ENCODE results near the gene JAK2.

DNA sequence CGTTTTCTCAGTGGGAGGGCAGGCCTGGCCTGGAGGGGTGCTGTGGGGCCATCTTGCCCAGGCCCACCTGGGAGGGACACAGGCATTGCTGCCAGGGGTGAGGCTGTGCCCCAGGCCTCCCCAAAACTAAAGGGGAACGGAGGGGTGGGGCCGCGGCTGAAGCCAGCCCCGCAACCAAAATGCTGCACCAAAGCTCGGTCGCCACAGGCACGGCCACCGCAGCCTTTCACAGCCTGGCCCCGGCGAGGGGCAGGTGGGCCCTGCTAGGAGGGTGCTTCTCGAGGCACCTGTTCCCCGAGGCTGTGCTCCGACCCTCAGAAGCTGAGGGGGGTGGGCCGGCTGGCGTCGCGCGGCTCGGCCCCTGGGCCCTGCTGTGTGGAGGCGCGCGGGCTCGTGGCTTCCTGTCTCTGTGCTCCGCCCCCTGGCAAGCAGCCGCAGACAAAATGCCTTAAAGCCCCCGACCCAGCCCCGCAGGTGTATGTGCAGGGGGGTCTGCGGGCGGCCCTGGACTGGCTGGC is 57.6 kb downstream of the JAK2 start:
- TF ChIP-seq, protein P1, sequence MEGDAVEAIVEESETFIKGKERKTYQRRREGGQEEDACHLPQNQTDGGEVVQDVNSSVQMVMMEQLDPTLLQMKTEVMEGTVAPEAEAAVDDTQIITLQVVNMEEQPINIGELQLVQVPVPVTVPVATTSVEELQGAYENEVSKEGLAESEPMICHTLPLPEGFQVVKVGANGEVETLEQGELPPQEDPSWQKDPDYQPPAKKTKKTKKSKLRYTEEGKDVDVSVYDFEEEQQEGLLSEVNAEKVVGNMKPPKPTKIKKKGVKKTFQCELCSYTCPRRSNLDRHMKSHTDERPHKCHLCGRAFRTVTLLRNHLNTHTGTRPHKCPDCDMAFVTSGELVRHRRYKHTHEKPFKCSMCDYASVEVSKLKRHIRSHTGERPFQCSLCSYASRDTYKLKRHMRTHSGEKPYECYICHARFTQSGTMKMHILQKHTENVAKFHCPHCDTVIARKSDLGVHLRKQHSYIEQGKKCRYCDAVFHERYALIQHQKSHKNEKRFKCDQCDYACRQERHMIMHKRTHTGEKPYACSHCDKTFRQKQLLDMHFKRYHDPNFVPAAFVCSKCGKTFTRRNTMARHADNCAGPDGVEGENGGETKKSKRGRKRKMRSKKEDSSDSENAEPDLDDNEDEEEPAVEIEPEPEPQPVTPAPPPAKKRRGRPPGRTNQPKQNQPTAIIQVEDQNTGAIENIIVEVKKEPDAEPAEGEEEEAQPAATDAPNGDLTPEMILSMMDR (IDR thresholded peaks at IDR 0.05): no peak
- TF ChIP-seq EP300 (IDR thresholded peaks at IDR 0.05): no peak

Measured in suprapubic skin (tissue), 3 donors.